GM12864 (cell line): ENCODE data around the gene ANKRD44.

ENCODE experiments used
- DNase-seq: peaks from one replicate; pipeline ENCODE4 v3.0.0-alpha.2; 2011; ENCODE audit warnings: low read depth
- H3K4me3 ChIP-seq: 2 replicates; pipeline ENCODE4 v1.5.1; 2011; ENCODE audit warnings: mild to moderate bottlenecking, low read depth, low read length, control low read depth
- CTCF ChIP-seq: IDR thresholded peaks from 2 replicates; pipeline ENCODE4 v1.5.1; 2011; ENCODE audit warnings: low read depth, mild to moderate bottlenecking, moderate library complexity, low read length, control low read depth, inconsistent platforms; ENCODE audit errors: missing control alignments

The ANKRD44 gene

DNA sequence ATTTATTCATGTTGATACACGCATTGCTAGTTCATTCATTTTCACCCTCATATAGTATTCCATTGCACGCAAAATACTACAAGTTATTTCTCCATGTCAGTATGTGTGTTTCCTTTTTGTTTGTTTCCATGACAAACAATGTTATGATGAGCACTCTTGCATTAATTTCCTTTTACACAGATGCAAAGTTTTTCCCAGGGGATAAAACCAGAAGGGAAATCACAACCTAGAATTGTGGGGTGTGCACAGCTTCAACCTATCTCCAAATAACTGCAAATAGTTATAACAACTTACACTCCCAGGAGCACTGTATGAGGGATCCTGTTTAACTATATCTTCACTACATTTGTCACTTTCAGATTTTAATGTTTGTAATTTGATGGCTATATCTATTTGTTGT is 87.1 kb downstream of the ANKRD44 start:
- no peak for DNase-seq
- no peak overlapping the region for H3K4me3 ChIP-seq
- TF ChIP-seq CTCF, result no peak

- TF ChIP-seq CTCF, result no peak
- no peak for DNase-seq
- no peak overlapping the region for H3K4me3 ChIP-seq
Observed at GRCh38 chr2:197219636-197220035, 90.9 kb downstream of the ANKRD44 start.

DNA sequence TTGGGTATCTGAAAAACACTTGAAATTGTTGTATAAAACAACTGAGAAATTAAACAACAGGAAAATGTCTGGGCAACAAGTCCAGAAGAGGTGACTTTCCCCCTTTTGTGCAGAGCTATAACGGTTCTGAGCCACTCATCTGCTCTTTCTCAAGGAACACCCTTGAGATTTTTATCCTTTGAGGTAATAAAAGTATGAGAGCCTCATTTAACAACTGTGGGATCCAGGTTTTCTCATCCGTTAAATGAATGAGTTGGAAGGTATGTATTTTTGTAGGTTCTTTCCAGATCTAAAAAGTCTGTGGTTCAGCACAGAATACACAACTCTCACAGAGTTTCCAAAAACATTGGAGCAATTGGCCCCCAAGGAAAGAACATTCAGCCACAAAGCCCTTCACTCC is 93.0 kb downstream of the ANKRD44 start:
- no peak for TF ChIP-seq CTCF
- no peak for DNase-seq
- no peak overlapping the region; the same call in 1 of the 2 replicates for H3K4me3 ChIP-seq

DNA sequence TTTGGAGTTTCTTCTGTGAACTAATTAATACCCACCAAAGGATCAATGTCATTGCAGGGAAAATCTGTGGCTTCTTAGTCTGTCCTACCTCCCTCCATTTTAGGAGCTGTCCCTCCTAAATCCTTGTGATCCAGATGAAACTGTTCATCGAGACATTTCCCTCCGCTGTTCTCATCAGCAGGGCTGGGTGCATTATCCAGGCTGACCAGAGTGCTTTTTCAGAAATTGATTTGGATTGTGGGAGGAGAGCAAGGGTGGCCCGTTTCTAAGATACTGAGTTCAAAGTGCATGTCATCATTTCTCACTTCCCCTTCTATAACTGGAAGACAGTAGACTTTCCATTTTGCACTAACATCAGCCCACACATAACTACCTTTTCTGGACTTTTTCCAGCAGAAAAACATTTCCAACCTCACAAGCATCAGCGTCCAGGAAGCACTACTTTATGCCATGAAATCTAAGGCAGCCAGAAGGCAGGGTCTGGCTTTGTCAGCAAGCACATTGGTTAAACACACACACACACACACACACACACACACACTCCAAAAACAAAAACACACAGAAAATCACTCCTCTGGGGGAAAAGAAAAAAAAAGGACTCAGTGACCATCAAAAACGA is 94.1 kb downstream of the ANKRD44 start:
- H3K4me3 ChIP-seq, result peak overlapping the region; percentile 47
- no peak for DNase-seq
- no peak for TF ChIP-seq CTCF

- TF ChIP-seq CTCF, result no peak
- DNase-seq, result no peak
- H3K4me3 ChIP-seq, result peak overlapping the region; percentile 47
Observed at GRCh38 chr2:197215748-197216360, 94.7 kb downstream of the ANKRD44 start.

DNA sequence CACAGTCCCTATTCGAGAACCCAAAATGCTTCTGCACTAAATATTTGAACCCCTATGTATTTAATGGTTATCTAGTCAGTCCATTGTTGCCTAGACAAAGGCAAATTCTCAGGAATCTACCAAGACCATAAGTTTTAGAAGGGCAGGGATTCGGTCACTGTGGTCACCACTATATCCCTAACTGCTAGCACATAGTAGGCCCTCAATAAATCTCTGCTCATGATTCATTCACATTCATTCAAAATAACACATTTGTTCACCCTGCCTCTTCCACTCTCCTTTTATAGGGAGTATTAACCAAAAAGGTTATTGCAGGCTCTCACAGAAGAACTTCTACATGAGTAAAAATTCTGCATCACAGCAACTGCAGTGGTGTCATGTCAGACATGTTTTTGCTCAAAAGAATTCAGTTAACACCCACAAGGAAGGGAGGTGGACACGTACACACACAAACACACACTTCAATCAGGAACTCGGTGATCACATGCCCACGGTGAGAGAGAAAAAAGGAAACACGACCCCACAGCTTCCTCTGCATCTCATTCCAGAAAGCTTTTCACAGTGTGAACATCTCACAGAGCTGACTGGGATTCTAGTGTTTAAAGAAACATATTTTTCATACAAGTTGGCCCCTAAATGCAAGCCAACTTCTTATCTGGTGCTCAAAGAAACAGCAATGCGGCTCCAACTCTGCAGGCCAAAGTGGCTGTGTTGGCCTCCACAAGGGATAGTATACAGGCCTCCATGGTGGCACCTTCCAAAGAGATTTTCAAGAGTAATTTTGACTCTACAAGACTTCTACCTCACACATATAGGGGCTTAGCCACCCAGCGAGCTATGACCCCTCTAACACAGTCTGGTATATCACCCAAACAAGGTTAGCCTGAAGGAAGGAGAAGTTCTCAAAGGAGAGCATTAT is 98.0 kb downstream of the ANKRD44 start:
- TF ChIP-seq CTCF, result no peak
- peak overlapping the region; percentile 40 for H3K4me3 ChIP-seq
- DNase-seq, result no peak
